Muscle layer of colon (tissue), 2 donors: Measurements from ENCODE around the gene CFAP410.
"Not testable (repeated sequence)": the region's sequence is repeated elsewhere in the genome, so short reads cannot be mapped to it uniquely, and the experiment has no call there.

Source experiments
- H3K27ac ChIP-seq: one replicate; pipeline ENCODE4 v1.7.0; 2013; ENCODE audit warnings: low read depth, mild to moderate bottlenecking, low read length, moderate library complexity
- H3K27me3 ChIP-seq, 2 donors: one replicate each; pipeline ENCODE4 v1.7.0; 2013; ENCODE audit warnings: low read length in 2 of 2, mild to moderate bottlenecking in 2 of 2; ENCODE audit not compliant: insufficient read depth in 2 of 2, control insufficient read depth in 1 of 2
- H3K36me3 ChIP-seq: one replicate; pipeline ENCODE4 v1.7.0; 2013; ENCODE audit warnings: mild to moderate bottlenecking, low read length; ENCODE audit not compliant: insufficient read depth
- H3K4me1 ChIP-seq: one replicate; pipeline ENCODE4 v1.7.0; 2013; ENCODE audit warnings: mild to moderate bottlenecking, low read length; ENCODE audit not compliant: insufficient read depth
- H3K4me3 ChIP-seq, 2 donors: one replicate each; pipeline ENCODE4 v1.7.0; 2013; ENCODE audit warnings: low read length in 2 of 2, low read depth in 1 of 2, mild to moderate bottlenecking in 1 of 2, moderate library complexity in 1 of 2
- H3K9ac ChIP-seq: one replicate; pipeline ENCODE4 v1.7.0; 2013; ENCODE audit warnings: low read length
- H3K9me3 ChIP-seq: one replicate; pipeline ENCODE4 v1.7.0; 2013; ENCODE audit warnings: mild to moderate bottlenecking, low read length
- donor health status: abdominal sarcoma.
- donor health status: Adenocarcinoma of cecum.

CFAP410 gene

DNA sequence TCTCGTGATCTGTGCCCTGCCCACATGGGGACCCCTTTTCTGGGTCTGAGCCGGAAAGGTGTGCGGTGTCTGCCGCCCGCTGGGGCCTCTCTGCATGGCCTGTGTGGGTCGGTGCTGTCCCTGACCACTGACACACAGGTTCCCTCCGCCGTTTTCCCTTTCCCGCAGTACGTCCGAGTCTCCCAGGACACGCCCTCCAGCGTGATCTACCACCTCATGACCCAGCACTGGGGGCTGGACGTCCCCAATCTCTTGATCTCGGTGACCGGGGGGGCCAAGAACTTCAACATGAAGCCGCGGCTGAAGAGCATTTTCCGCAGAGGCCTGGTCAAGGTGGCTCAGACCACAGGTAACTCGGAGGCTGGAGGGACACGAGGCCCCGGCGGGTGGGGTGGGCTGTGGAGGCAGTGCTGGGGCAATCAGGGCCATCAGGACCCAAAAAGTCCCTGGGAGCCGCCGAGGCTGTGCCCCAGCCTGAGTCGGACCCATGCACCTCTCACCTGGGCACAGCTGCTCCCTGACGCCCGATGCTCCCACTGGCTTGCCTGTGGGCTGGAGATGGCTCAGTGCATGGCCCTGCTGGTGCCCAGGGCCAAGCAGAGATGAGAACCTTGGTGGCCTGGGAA is 27.5 kb upstream of the CFAP410 start:
- Histone ChIP-seq H3K9me3 (no peaks in the 10 kb centered on the region), H3K36me3 (no peaks in the 10 kb centered on the region), H3K4me1 (no peaks in the 10 kb centered on the region), H3K4me3 (no peak overlapping the region), H3K9ac (no peak overlapping the region), H3K27me3 (peaks cover 6 to 19% of the 10 kb centered on the region in 2 donors), H3K27ac (no peak overlapping the region)

DNA sequence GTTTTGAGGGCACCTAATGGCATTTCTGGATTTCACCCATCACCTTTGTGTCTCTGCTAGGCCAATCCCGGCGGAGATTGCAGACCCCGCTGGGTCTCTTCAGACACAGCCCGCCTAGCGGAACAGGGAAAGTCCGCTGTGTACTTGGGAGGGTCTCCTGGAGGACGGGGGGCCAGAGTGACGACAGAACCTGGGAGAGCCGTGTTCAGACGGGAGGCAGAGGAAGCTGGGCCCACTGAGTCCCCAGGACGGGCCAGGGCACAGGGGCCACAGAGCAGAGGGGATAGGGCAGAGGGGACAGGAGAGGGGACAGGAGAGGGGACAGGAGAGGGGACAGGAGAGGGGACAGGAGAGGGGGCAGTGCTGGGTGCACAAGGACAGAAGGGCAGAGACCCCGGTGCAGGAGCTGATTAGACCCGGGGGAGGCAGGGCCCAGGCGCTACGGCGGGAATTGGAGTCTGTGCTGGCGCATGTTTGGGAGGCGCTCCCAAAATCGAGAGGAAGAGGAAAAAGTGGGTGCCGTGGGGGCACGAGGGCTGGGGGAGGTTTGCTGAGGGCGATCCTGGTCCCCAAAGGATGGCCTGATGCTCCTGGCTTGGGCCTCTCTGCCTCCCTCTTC is 26.9 kb upstream of the CFAP410 start:
- Histone ChIP-seq H3K9ac (no peak overlapping the region), H3K36me3 (no peaks in the 10 kb centered on the region), H3K4me3 (no peak overlapping the region), H3K9me3 (no peaks in the 10 kb centered on the region), H3K4me1 (no peaks in the 10 kb centered on the region), H3K27ac (no peak overlapping the region), H3K27me3 (peaks cover 6 to 19% of the 10 kb centered on the region in 2 donors)

DNA sequence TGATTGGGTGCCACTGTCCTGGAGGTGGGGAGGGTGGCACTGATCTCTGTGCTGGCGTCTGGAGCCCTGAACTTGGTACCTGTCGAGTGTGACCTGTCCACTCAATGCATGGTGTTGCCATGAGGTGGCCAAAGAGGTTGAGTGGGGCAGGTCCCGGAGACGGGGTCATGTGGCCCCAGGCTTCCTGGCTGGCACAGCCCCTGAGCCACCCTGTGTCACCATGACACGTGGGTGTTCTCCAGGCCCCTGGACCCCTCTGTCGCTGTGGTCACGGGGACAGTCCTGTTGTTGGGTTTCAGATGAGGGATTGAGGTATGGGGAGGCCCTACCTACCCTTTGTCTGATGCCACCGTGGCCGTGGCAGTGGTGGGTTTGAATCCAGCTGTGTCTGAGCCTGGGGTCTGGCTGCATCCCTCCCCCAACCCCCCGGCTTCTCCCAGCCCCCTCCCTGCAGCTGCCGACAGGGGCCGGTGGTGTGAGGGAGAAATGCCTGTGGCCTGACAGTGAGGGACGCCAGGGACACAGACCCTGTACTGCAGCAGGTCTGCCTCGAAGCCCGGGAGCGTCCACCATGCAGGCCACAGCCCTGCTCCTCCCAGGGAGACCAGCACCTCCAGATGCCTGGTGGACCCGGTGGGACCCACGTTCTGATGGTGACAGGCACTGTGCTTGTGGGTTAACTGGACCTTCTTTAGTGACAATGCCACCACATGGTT is 26.2 kb upstream of the CFAP410 start:
- Histone ChIP-seq H3K9ac (no peak overlapping the region), H3K4me1 (no peaks in the 10 kb centered on the region), H3K4me3 (no peak overlapping the region), H3K27ac (no peak overlapping the region), H3K27me3 (peaks cover 5 to 17% of the 10 kb centered on the region in 2 donors), H3K9me3 (no peaks in the 10 kb centered on the region), H3K36me3 (no peaks in the 10 kb centered on the region)

- Histone ChIP-seq H3K27me3 (peaks cover 0 to 10% of the 10 kb centered on the region in 2 donors), H3K4me1 (no peaks in the 10 kb centered on the region), H3K9ac (no peak overlapping the region), H3K9me3 (no peaks in the 10 kb centered on the region), H3K4me3 (no peak overlapping the region), H3K36me3 (no peaks in the 10 kb centered on the region), H3K27ac (no peak overlapping the region)
Observed at GRCh38 chr21:44364151-44365053, 25.2 kb upstream of the CFAP410 start.

- Histone ChIP-seq H3K4me1 (no peaks in the 10 kb centered on the region), H3K36me3 (no peaks in the 10 kb centered on the region), H3K9ac (no peak overlapping the region), H3K27me3 (no peaks in the 10 kb centered on the region), H3K4me3 (no peak overlapping the region), H3K27ac (no peak overlapping the region), H3K9me3 (no peaks in the 10 kb centered on the region)
Observed at GRCh38 chr21:44363278-44363677, 24.1 kb upstream of the CFAP410 start.

DNA sequence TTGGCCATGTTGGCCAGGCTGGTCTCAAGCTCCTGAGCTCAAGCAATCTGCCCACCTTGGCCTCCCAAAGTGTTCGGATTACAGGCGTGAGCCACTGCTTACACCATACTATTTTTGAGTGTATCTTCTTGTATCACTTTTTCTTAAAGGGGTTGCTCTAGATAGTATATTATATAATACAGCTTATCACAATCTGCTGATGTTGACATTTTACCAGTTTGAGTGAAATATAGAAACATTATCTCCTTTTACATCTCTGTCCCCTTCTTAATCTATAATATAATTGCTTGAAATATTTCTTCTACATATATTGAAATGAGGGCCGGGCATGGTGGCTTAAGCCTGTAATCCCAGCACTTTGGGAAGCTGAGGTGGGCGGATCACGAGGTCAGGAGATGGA is 22.7 kb upstream of the CFAP410 start:
- H3K27ac ChIP-seq, H3K36me3 ChIP-seq, H3K27me3 ChIP-seq, H3K9ac ChIP-seq, H3K9me3 ChIP-seq, H3K4me3 ChIP-seq, H3K4me1 ChIP-seq: not testable (repeated sequence)

DNA sequence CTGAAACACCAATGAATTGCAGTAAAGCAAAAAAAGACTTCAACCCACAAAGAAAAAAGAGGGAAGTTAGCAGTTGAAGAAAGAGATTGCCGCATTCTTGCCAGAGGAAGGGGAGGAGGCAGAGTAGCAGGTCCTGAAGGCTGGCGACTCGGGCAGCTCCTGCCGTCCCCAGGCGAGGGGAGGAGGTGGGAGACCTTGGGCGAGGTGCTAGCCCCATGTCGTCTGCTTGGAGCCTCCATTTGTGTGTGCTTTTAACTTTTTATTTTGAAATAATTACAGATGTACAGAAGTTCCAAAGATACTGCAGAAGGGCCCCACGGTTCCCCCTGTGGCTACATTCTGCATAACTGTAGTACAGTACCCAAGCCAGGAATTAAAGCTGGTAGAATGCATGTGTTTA is 21.0 kb upstream of the CFAP410 start:
- Histone ChIP-seq H3K9me3 (no peaks in the 10 kb centered on the region), H3K4me1 (no peaks in the 10 kb centered on the region), H3K9ac (no peak overlapping the region), H3K4me3 (no peak overlapping the region), H3K27me3 (no peaks in the 10 kb centered on the region), H3K36me3 (no peaks in the 10 kb centered on the region), H3K27ac (no peak overlapping the region)

DNA sequence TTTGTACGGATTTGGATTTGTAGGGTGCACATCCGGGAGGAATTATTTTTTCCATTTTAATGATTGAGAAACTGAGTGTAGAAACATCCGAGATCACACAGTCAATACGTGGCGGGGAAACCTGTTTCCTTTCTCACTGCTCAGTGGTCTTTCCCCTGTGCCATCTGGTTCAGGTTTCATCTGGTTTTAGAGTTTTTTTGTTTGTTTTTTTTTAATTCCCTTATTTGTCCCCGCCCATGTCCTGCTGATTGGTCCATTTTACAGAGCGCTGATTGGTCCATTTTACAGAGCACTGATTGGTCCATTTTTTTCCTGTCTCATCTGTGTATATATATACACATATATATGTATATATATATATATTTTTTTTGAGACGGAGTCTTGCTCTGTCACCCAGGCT is 20.2 kb upstream of the CFAP410 start:
- Histone ChIP-seq H3K36me3 (no peaks in the 10 kb centered on the region), H3K4me3 (no peak overlapping the region), H3K27ac (no peak overlapping the region), H3K27me3 (no peaks in the 10 kb centered on the region), H3K9me3 (no peaks in the 10 kb centered on the region), H3K4me1 (no peaks in the 10 kb centered on the region), H3K9ac (no peak overlapping the region)

GRCh38 chr21:44357064-44357837 is 18.1 kb upstream of the CFAP410 start:
- Histone ChIP-seq H3K4me1 (no peaks in the 10 kb centered on the region), H3K36me3 (no peaks in the 10 kb centered on the region), H3K27ac (no peak overlapping the region), H3K9ac (no peak overlapping the region), H3K4me3 (no peak overlapping the region), H3K27me3 (peaks cover 0 to under 1% of the 10 kb centered on the region in 2 donors), H3K9me3 (no peaks in the 10 kb centered on the region)

- Histone ChIP-seq H3K4me1 (no peaks in the 10 kb centered on the region), H3K27ac (no peak overlapping the region), H3K9me3 (no peaks in the 10 kb centered on the region), H3K9ac (no peak overlapping the region), H3K36me3 (no peaks in the 10 kb centered on the region), H3K4me3 (no peak overlapping the region), H3K27me3 (peaks cover 0 to 6% of the 10 kb centered on the region in 2 donors)
Observed at GRCh38 chr21:44356636-44357035, 17.4 kb upstream of the CFAP410 start.
